Measurements from ENCODE around the gene MAZ. TPM values are rescaled to one million over a fixed set of nuclear protein-coding genes. Genes with fewer than 3 reads are reported as not detected.

MAZ gene
- total RNA-seq, 1 donor from 2014 or later: 304 TPM

DNA sequence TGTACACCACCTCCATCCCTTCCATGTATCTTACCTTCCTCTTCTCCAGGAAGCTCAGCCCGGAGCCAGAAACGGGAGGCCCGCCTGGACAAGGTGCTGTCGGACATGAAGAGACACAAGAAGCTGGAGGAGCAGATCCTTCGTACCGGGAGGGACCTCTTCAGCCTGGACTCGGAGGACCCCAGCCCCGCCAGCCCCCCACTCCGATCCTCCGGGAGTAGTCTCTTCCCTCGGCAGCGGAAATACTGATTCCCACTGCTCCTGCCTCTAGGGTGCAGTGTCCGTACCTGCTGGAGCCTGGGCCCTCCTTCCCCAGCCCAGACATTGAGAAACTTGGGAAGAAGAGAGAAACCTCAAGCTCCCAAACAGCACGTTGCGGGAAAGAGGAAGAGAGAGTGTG, 13.2 kb downstream of the MAZ start:
- Mint-ChIP-seq H3K27ac (ENCODE audit: unreplicated experiment) (peak overlapping the region; percentile 96), H3K4me1 (ENCODE audit: unreplicated experiment) (peaks cover 77% of the 10 kb centered on the region), H3K4me3 (ENCODE audit: unreplicated experiment) (peak overlapping the region; percentile 88), H3K9me3 (ENCODE audit: unreplicated experiment) (no peaks in the 10 kb centered on the region), H3K27me3 (ENCODE audit: unreplicated experiment) (no peaks in the 10 kb centered on the region), H3K36me3 (ENCODE audit: unreplicated experiment) (peaks cover 13% of the 10 kb centered on the region)
- TF ChIP-seq, protein P1, sequence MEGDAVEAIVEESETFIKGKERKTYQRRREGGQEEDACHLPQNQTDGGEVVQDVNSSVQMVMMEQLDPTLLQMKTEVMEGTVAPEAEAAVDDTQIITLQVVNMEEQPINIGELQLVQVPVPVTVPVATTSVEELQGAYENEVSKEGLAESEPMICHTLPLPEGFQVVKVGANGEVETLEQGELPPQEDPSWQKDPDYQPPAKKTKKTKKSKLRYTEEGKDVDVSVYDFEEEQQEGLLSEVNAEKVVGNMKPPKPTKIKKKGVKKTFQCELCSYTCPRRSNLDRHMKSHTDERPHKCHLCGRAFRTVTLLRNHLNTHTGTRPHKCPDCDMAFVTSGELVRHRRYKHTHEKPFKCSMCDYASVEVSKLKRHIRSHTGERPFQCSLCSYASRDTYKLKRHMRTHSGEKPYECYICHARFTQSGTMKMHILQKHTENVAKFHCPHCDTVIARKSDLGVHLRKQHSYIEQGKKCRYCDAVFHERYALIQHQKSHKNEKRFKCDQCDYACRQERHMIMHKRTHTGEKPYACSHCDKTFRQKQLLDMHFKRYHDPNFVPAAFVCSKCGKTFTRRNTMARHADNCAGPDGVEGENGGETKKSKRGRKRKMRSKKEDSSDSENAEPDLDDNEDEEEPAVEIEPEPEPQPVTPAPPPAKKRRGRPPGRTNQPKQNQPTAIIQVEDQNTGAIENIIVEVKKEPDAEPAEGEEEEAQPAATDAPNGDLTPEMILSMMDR (IDR thresholded peaks at IDR 0.05): no peak
- DNase-seq (ENCODE audit: extremely low spot score, unreplicated experiment): no peak

- Mint-ChIP-seq H3K36me3 (ENCODE audit: unreplicated experiment) (peaks cover 13% of the 10 kb centered on the region), H3K9me3 (ENCODE audit: unreplicated experiment) (no peaks in the 10 kb centered on the region), H3K4me3 (ENCODE audit: unreplicated experiment) (peak within 1 kb of the TSS; percentile 88), H3K27me3 (ENCODE audit: unreplicated experiment) (no peaks in the 10 kb centered on the region), H3K4me1 (ENCODE audit: unreplicated experiment) (peaks cover 77% of the 10 kb centered on the region), H3K27ac (ENCODE audit: unreplicated experiment) (peak within 1 kb of the TSS; percentile 96)
- DNase-seq (ENCODE audit: extremely low spot score, unreplicated experiment): no peak
- TF ChIP-seq, protein P1 (IDR thresholded peaks at IDR 0.05): no peak
These were observed 14.0 kb downstream of the MAZ start, which contains the start of gene MVP for GRCh38 chr16:29820271-29820701. TSS of gene MVP (plus strand) at chr16:29820462. CDS start at chr16:29830550, 10,088 bp downstream.

- DNase-seq (ENCODE audit: extremely low spot score, unreplicated experiment): no peak
- H3K4me1 Mint-ChIP-seq (ENCODE audit: unreplicated experiment): peaks cover 75% of the 10 kb centered on the region
- TF ChIP-seq, protein P1 (IDR thresholded peaks at IDR 0.05): no peak
- H3K27ac Mint-ChIP-seq (ENCODE audit: unreplicated experiment): peak overlapping the region; percentile 96
- peak overlapping the region; percentile 88 for H3K4me3 Mint-ChIP-seq (ENCODE audit: unreplicated experiment)
- no peaks in the 10 kb centered on the region for H3K27me3 Mint-ChIP-seq (ENCODE audit: unreplicated experiment)
- H3K36me3 Mint-ChIP-seq (ENCODE audit: unreplicated experiment): peaks cover 13% of the 10 kb centered on the region
- H3K9me3 Mint-ChIP-seq (ENCODE audit: unreplicated experiment): no peaks in the 10 kb centered on the region
These were observed 14.7 kb downstream of the MAZ start for GRCh38 chr16:29820730-29821642.

GRCh38 chr16:29821643-29822115, 15.3 kb downstream of the MAZ start:
- H3K4me1 Mint-ChIP-seq (ENCODE audit: unreplicated experiment): peaks cover 74% of the 10 kb centered on the region
- H3K27ac Mint-ChIP-seq (ENCODE audit: unreplicated experiment): peak overlapping the region; percentile 96
- TF ChIP-seq, protein P1 (IDR thresholded peaks at IDR 0.05): no peak
- no peak for DNase-seq (ENCODE audit: extremely low spot score, unreplicated experiment)
- peaks cover 13% of the 10 kb centered on the region for H3K36me3 Mint-ChIP-seq (ENCODE audit: unreplicated experiment)
- no peaks in the 10 kb centered on the region for H3K9me3 Mint-ChIP-seq (ENCODE audit: unreplicated experiment)
- H3K27me3 Mint-ChIP-seq (ENCODE audit: unreplicated experiment): no peaks in the 10 kb centered on the region
- peak overlapping the region; percentile 88 for H3K4me3 Mint-ChIP-seq (ENCODE audit: unreplicated experiment)

- TF ChIP-seq, protein P1 (IDR thresholded peaks at IDR 0.05): no peak
- H3K9me3 Mint-ChIP-seq (ENCODE audit: unreplicated experiment): no peaks in the 10 kb centered on the region
- peaks cover 53% of the 10 kb centered on the region for H3K4me1 Mint-ChIP-seq (ENCODE audit: unreplicated experiment)
- peak overlapping the region; percentile 39 for H3K4me3 Mint-ChIP-seq (ENCODE audit: unreplicated experiment)
- peaks cover under 1% of the 10 kb centered on the region for H3K36me3 Mint-ChIP-seq (ENCODE audit: unreplicated experiment)
- H3K27ac Mint-ChIP-seq (ENCODE audit: unreplicated experiment): peak overlapping the region; percentile 89
- DNase-seq (ENCODE audit: extremely low spot score, unreplicated experiment): no peak
- H3K27me3 Mint-ChIP-seq (ENCODE audit: unreplicated experiment): no peaks in the 10 kb centered on the region
These were observed 18.3 kb downstream of the MAZ start for GRCh38 chr16:29824589-29825144.

All from osteocyte (in vitro differentiated cells).